Measurements from ENCODE around the gene ITGA5. TPM values are rescaled to one million over a fixed set of nuclear protein-coding genes. Genes with fewer than 3 reads are reported as not detected.

ITGA5 gene
- total and polyA plus RNA-seq, 9 of the 15 experiments (the other 6 are each of a cell fraction or from before 2014, with no cell fraction given) = 9.1 to 82.1 (median 47.4) TPM

DNA sequence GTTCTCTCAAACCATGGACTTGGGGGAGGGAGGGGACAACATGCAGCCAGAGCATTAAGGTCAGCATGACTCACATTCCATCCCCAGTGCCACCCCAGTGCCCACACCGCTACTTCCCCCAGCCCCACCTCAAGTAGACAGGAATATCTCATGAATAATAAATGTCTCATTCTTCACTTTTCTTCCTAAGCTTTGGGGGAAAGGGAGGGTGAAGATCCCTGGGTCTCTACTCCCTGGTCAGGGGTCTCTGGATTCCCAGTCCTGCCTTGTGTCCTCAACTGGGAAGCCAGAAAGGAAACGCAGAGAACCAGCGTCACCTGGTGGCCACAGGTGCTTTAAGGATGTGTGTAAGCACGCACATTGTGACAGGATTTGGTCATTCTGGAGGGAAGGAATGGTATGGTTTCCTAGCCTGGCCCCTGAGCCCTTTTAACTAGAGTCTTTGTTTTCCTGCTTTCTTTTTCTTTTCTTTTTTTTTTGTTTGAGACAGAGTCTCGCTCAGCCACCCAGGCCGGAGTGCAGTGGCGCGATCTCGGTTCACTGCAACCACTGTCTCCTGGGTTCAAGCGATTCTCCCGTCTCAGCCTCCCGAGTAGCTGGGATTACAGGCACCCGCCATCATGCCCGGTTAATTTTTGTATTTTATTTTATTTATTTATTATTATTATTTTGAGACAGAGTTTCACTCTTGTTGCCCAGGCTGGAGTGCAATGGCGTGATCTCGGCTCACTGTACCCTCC lies 58.2 kb downstream of the ITGA5 start (continued):
- TF ChIP-seq, protein P1, sequence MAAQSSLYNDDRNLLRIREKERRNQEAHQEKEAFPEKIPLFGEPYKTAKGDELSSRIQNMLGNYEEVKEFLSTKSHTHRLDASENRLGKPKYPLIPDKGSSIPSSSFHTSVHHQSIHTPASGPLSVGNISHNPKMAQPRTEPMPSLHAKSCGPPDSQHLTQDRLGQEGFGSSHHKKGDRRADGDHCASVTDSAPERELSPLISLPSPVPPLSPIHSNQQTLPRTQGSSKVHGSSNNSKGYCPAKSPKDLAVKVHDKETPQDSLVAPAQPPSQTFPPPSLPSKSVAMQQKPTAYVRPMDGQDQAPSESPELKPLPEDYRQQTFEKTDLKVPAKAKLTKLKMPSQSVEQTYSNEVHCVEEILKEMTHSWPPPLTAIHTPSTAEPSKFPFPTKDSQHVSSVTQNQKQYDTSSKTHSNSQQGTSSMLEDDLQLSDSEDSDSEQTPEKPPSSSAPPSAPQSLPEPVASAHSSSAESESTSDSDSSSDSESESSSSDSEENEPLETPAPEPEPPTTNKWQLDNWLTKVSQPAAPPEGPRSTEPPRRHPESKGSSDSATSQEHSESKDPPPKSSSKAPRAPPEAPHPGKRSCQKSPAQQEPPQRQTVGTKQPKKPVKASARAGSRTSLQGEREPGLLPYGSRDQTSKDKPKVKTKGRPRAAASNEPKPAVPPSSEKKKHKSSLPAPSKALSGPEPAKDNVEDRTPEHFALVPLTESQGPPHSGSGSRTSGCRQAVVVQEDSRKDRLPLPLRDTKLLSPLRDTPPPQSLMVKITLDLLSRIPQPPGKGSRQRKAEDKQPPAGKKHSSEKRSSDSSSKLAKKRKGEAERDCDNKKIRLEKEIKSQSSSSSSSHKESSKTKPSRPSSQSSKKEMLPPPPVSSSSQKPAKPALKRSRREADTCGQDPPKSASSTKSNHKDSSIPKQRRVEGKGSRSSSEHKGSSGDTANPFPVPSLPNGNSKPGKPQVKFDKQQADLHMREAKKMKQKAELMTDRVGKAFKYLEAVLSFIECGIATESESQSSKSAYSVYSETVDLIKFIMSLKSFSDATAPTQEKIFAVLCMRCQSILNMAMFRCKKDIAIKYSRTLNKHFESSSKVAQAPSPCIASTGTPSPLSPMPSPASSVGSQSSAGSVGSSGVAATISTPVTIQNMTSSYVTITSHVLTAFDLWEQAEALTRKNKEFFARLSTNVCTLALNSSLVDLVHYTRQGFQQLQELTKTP (IDR thresholded peaks at IDR 0.05; ENCODE audit: low read depth in 1 of 2, partially characterized antibody in 2 of 2) = peak; percentile 30 to 68
- TF ChIP-seq ZNF707 (CRISPR knock-in tag; conservative IDR thresholded peaks at IDR 0.05) (no peak), RAD21 (CRISPR knock-in tag; conservative IDR thresholded peaks at IDR 0.05 in 1 of 2, IDR thresholded peaks at IDR 0.05 in 1 of 2) (peak; percentile 96 to 100), CHD1 (IDR thresholded peaks at IDR 0.05; ENCODE audit: low read length) (no peak), SAP30 (IDR thresholded peaks at IDR 0.05; ENCODE audit: borderline replicate concordance, insufficient read depth, low read depth, low read length, poor library complexity, severe bottlenecking) (no peak), NR2F6 (CRISPR knock-in tag; IDR thresholded peaks at IDR 0.05) (no peak), ZNF316 (IDR thresholded peaks at IDR 0.05) (no peak), EHMT2 (IDR thresholded peaks at IDR 0.05) (no peak), NELFE (IDR thresholded peaks at IDR 0.05; ENCODE audit: insufficient read depth, insufficient read length) (no peak), KAT7 (CRISPR knock-in tag; IDR thresholded peaks at IDR 0.05; ENCODE audit: borderline replicate concordance) (0 out of 2 replicates have a peak, but pooled peaks have one; percentile 51), SMARCE1 (IDR thresholded peaks at IDR 0.05) (0 out of 2 replicates have a peak, but pooled peaks have one; percentile 39), MTA3 (IDR thresholded peaks at IDR 0.05; ENCODE audit: borderline replicate concordance) (peak; percentile 72), HNRNPL (IDR thresholded peaks at IDR 0.05; ENCODE audit: low read depth, low read length) (0 out of 2 replicates have a peak, but pooled peaks have one; percentile 40)
- TF ChIP-seq, protein P2, sequence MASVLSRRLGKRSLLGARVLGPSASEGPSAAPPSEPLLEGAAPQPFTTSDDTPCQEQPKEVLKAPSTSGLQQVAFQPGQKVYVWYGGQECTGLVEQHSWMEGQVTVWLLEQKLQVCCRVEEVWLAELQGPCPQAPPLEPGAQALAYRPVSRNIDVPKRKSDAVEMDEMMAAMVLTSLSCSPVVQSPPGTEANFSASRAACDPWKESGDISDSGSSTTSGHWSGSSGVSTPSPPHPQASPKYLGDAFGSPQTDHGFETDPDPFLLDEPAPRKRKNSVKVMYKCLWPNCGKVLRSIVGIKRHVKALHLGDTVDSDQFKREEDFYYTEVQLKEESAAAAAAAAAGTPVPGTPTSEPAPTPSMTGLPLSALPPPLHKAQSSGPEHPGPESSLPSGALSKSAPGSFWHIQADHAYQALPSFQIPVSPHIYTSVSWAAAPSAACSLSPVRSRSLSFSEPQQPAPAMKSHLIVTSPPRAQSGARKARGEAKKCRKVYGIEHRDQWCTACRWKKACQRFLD (CRISPR knock-in tag; IDR thresholded peaks at IDR 0.05) = peak; percentile 68
- TF ChIP-seq, protein P3, sequence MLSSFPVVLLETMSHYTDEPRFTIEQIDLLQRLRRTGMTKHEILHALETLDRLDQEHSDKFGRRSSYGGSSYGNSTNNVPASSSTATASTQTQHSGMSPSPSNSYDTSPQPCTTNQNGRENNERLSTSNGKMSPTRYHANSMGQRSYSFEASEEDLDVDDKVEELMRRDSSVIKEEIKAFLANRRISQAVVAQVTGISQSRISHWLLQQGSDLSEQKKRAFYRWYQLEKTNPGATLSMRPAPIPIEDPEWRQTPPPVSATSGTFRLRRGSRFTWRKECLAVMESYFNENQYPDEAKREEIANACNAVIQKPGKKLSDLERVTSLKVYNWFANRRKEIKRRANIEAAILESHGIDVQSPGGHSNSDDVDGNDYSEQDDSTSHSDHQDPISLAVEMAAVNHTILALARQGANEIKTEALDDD (IDR thresholded peaks at IDR 0.05) = no peak; the same call in 1 of the 2 replicates
- TF ChIP-seq, protein P4, sequence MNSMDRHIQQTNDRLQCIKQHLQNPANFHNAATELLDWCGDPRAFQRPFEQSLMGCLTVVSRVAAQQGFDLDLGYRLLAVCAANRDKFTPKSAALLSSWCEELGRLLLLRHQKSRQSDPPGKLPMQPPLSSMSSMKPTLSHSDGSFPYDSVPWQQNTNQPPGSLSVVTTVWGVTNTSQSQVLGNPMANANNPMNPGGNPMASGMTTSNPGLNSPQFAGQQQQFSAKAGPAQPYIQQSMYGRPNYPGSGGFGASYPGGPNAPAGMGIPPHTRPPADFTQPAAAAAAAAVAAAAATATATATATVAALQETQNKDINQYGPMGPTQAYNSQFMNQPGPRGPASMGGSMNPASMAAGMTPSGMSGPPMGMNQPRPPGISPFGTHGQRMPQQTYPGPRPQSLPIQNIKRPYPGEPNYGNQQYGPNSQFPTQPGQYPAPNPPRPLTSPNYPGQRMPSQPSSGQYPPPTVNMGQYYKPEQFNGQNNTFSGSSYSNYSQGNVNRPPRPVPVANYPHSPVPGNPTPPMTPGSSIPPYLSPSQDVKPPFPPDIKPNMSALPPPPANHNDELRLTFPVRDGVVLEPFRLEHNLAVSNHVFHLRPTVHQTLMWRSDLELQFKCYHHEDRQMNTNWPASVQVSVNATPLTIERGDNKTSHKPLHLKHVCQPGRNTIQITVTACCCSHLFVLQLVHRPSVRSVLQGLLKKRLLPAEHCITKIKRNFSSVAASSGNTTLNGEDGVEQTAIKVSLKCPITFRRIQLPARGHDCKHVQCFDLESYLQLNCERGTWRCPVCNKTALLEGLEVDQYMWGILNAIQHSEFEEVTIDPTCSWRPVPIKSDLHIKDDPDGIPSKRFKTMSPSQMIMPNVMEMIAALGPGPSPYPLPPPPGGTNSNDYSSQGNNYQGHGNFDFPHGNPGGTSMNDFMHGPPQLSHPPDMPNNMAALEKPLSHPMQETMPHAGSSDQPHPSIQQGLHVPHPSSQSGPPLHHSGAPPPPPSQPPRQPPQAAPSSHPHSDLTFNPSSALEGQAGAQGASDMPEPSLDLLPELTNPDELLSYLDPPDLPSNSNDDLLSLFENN (IDR thresholded peaks at IDR 0.05; ENCODE audit: low read depth in 2 of 2, low read length in 2 of 2) = peak in 1 of 2 experiments; percentile 34; a peak in 1 of 4 replicates
